Measurements from ENCODE around the gene CYP46A1.

The CYP46A1 gene

DNA sequence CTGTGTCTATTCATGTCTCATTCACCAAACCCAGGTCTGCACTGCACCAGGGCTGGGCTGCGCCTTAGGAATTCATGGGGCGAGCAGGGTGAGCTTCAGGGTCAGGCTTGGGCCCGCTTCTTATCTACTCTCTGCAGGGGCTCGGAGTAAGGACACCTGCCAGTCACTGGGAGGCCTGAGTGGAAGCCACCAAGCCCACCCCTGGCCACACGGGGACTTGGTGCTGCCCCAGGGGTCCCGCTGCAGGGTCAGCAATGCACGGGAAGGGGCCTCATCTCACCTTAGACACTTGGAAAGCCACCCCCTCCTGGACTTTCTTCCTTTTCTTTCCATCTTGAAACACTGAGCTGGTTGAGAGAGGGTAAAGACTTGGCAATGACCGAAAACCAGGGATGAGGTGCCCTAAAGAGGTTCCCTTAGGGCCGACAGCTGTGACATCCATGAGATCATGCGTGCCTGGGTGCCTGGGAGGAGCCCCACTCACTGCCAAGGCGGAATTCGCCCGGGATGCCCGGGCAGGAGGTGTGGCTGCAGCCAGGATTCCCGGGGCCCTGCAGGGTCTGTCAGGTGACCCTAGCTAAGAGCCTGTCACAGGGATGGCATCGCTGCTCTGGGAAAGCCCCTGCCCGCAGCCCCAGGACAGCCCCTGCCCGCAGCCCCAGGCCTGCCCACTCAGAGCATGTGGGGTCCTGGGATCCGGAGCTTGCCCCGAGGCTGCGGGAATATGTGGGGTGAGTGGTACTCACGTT lies 63.7 kb downstream of the CYP46A1 start:
- H3K27me3 ChIP-seq, result no peaks in the 10 kb centered on the region
- no peaks in the 10 kb centered on the region for H3K9me3 ChIP-seq
- TF ChIP-seq, protein P1, sequence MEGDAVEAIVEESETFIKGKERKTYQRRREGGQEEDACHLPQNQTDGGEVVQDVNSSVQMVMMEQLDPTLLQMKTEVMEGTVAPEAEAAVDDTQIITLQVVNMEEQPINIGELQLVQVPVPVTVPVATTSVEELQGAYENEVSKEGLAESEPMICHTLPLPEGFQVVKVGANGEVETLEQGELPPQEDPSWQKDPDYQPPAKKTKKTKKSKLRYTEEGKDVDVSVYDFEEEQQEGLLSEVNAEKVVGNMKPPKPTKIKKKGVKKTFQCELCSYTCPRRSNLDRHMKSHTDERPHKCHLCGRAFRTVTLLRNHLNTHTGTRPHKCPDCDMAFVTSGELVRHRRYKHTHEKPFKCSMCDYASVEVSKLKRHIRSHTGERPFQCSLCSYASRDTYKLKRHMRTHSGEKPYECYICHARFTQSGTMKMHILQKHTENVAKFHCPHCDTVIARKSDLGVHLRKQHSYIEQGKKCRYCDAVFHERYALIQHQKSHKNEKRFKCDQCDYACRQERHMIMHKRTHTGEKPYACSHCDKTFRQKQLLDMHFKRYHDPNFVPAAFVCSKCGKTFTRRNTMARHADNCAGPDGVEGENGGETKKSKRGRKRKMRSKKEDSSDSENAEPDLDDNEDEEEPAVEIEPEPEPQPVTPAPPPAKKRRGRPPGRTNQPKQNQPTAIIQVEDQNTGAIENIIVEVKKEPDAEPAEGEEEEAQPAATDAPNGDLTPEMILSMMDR (IDR thresholded peaks at IDR 0.05; ENCODE audit: low read depth, low read length), result no peak
- DNase-seq, result peak; percentile 8
- H3K4me3 ChIP-seq (ENCODE audit: low read depth, low read length), result no peak overlapping the region
- H3K36me3 ChIP-seq, result no peaks in the 10 kb centered on the region
- peaks cover 16% of the 10 kb centered on the region for H3K4me1 ChIP-seq

DNA sequence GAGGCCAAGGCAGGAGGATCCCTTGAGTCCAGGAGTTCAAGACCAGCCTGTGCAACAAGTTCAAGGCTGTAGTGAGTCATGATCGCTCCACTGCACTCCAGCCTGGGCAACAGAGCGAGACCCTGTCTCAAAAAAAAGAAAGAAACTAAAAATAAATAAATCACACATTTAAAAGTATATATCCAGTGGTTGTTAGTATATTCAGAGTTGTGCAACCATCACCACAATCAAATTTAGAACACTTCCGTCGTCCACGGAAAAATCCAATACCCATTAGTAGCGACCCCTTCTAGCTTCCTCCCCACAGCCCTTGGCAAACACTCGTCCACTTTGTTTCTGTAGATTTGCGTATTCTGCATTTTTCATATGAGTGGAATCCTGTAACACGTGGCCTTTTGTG lies 64.4 kb downstream of the CYP46A1 start:
- Histone ChIP-seq H3K36me3 (no peaks in the 10 kb centered on the region), H3K9me3 (no peaks in the 10 kb centered on the region), H3K27me3 (no peaks in the 10 kb centered on the region), H3K4me1 (peaks cover 16% of the 10 kb centered on the region), H3K4me3 (ENCODE audit: low read depth, low read length) (no peak overlapping the region)
- DNase-seq, result no peak
- TF ChIP-seq, protein P1 (IDR thresholded peaks at IDR 0.05; ENCODE audit: low read depth, low read length), result no peak

DNA sequence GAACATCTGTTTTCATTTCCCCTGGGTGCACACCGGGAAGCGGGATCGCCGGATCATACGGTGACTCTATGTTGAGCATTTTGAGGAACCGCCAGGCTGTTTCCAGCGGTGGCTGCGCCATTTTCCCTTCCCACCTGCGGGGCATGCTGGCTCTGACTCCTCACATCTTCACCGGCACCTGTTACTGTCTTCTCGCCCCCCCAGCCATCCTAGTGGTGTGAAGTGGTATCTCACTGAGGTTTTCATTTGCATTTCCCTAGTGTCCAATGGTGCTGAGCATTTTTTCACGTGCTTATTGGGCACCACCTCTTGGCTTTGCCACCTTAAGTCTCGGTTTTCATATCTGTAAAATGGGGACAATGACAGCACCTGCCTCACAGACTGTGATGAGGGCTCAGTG lies 65.0 kb downstream of the CYP46A1 start:
- Histone ChIP-seq H3K9me3 (no peaks in the 10 kb centered on the region), H3K36me3 (no peaks in the 10 kb centered on the region), H3K4me1 (peaks cover 16% of the 10 kb centered on the region), H3K4me3 (ENCODE audit: low read depth, low read length) (no peak overlapping the region), H3K27me3 (no peaks in the 10 kb centered on the region)
- peak; percentile 15 for DNase-seq
- TF ChIP-seq, protein P1 (IDR thresholded peaks at IDR 0.05; ENCODE audit: low read depth, low read length), result no peak; the same call in 1 of the 2 replicates

DNA sequence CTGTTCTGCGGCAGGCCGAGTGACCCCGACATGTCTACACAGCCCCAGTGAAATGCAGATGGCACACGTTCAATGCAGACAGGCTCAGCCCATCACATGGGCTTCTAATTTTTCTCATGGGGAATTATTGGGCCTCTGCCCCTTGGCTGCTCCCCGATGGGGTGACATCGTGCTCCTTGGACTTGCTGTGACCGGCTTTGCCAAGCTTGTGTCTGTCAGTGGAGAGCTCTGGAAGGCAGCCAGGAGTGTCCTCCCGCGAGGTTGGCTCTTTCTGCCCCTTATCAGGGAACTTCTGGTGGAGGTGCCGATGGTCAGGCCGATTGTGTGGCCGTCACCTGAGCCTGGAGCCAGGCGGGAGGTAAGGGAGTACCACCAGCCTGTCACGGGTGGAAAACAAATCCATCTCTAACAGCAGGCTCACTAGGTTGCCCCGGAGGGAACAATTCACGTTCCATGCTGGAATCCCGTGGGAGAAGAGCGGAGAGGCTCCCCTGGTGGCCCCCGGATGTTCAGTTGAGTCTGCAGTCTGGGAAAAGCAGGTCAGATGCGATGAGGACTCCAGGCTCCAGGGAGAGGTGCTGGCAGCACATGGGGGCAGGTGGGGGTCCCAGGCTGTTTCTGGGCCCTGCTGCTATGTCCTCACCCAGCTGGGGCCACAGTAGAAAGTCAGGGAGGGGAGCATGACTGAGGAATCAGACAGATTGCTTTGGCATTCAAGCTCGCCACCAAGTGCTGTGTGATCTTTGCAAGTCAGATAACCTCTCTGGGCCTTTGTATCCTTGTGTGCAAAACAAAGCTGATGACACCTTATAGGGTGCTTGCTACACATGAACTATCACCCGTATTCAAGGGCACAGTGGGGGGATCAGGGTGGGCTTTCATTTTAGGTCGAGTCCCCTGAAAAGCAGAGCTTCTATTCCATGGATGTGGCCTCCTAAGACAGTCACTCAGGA lies 65.9 kb downstream of the CYP46A1 start:
- Histone ChIP-seq H3K9me3 (no peaks in the 10 kb centered on the region), H3K4me3 (ENCODE audit: low read depth, low read length) (peak overlapping the region; percentile 34), H3K4me1 (peaks cover 16% of the 10 kb centered on the region), H3K36me3 (no peaks in the 10 kb centered on the region), H3K27me3 (no peaks in the 10 kb centered on the region)
- TF ChIP-seq, protein P1 (IDR thresholded peaks at IDR 0.05; ENCODE audit: low read depth, low read length), result peak; percentile 31
- peak; percentile 51 for DNase-seq

DNA sequence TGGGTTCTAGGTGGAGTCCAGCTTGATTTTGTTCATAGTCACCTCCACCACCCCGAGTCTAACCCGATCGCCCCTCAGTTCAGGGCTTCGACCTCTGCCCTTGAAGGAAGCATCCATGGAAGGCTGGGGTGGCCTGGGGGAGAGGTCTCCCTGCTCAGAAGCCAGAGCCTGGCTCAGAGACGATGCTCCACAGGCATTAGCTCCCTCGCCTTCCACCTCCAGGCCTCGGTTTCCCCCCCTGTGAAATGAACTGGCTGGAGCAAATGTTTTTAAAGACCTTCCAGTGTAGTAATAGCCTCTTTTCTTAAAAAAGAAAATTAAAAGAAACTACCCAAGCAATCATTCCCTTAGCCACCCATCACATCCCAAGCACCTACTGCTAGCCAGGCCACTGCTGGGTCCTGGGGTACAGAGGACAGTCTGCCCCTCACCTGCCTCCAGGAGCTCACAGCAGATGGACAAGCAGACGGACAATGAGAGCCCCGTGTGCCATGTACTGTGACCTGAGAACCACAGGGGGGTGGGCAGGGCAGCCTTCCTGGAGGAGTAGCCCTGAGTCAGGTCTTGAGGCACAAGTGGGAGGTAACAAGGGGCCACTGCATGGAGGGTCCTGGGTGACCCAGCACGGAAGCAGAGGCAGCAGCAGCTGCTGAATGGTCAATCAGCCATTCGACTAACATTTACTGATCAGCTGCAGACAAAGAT lies 66.8 kb downstream of the CYP46A1 start:
- H3K4me1 ChIP-seq, result peaks cover 16% of the 10 kb centered on the region
- no peak for DNase-seq
- H3K27me3 ChIP-seq, result no peaks in the 10 kb centered on the region
- H3K36me3 ChIP-seq, result no peaks in the 10 kb centered on the region
- H3K9me3 ChIP-seq, result no peaks in the 10 kb centered on the region
- TF ChIP-seq, protein P1 (IDR thresholded peaks at IDR 0.05; ENCODE audit: low read depth, low read length), result no peak
- H3K4me3 ChIP-seq (ENCODE audit: low read depth, low read length), result no peak overlapping the region
